ENCODE measurements around the gene RNF113B. TPM values are rescaled to one million over a fixed set of nuclear protein-coding genes. Genes with fewer than 3 reads are reported as not detected.

The RNF113B gene
- total RNA-seq, 2 donors from 2014 or later, result not detected

GRCh38 chr13:98192008-98192407 is 14.9 kb upstream of the RNF113B start:
- no peaks in the 10 kb centered on the region for H3K9me3 Mint-ChIP-seq
- H3K27me3 Mint-ChIP-seq, result peaks cover 5% of the 10 kb centered on the region
- H3K36me3 Mint-ChIP-seq (ENCODE audit: low read depth), result no peaks in the 10 kb centered on the region
- no peaks in the 10 kb centered on the region for H3K4me1 Mint-ChIP-seq
- H3K4me3 Mint-ChIP-seq, result no peak overlapping the region
- no peak for ATAC-seq (replicated peaks)
- H3K27ac Mint-ChIP-seq, result no peak overlapping the region

GRCh38 chr13:98190889-98191444 is 13.9 kb upstream of the RNF113B start:
- Mint-ChIP-seq H3K27ac (no peak overlapping the region), H3K4me3 (no peak overlapping the region), H3K36me3 (ENCODE audit: low read depth) (no peaks in the 10 kb centered on the region), H3K27me3 (peaks cover 10% of the 10 kb centered on the region), H3K9me3 (no peaks in the 10 kb centered on the region), H3K4me1 (no peaks in the 10 kb centered on the region)
- no peak for ATAC-seq (replicated peaks)

GRCh38 chr13:98189841-98190505 is 12.9 kb upstream of the RNF113B start:
- ATAC-seq (replicated peaks), result no peak
- H3K27ac Mint-ChIP-seq, result no peak overlapping the region
- H3K4me3 Mint-ChIP-seq, result no peak overlapping the region
- peaks cover 10% of the 10 kb centered on the region for H3K27me3 Mint-ChIP-seq
- no peaks in the 10 kb centered on the region for H3K36me3 Mint-ChIP-seq (ENCODE audit: low read depth)
- no peaks in the 10 kb centered on the region for H3K9me3 Mint-ChIP-seq
- H3K4me1 Mint-ChIP-seq, result no peaks in the 10 kb centered on the region

- H3K4me3 Mint-ChIP-seq, result no peak overlapping the region
- H3K36me3 Mint-ChIP-seq (ENCODE audit: low read depth), result no peaks in the 10 kb centered on the region
- peaks cover 10% of the 10 kb centered on the region for H3K27me3 Mint-ChIP-seq
- ATAC-seq (replicated peaks), result no peak
- H3K4me1 Mint-ChIP-seq, result no peaks in the 10 kb centered on the region
- H3K9me3 Mint-ChIP-seq, result no peaks in the 10 kb centered on the region
- no peak overlapping the region for H3K27ac Mint-ChIP-seq
Measured at GRCh38 chr13:98188544-98189166, 11.6 kb upstream of the RNF113B start.

- H3K9me3 Mint-ChIP-seq, result no peaks in the 10 kb centered on the region
- no peak for ATAC-seq (replicated peaks)
- no peak overlapping the region for H3K4me3 Mint-ChIP-seq
- H3K4me1 Mint-ChIP-seq, result no peaks in the 10 kb centered on the region
- H3K27me3 Mint-ChIP-seq, result peaks cover 10% of the 10 kb centered on the region
- H3K27ac Mint-ChIP-seq, result no peak overlapping the region
- no peaks in the 10 kb centered on the region for H3K36me3 Mint-ChIP-seq (ENCODE audit: low read depth)
Measured at GRCh38 chr13:98187965-98188261, 10.8 kb upstream of the RNF113B start.

GRCh38 chr13:98187155-98187964 is 10.3 kb upstream of the RNF113B start:
- H3K9me3 Mint-ChIP-seq, result no peaks in the 10 kb centered on the region
- H3K27me3 Mint-ChIP-seq, result peaks cover 10% of the 10 kb centered on the region
- no peak overlapping the region for H3K4me3 Mint-ChIP-seq
- no peak for ATAC-seq (replicated peaks)
- no peaks in the 10 kb centered on the region for H3K4me1 Mint-ChIP-seq
- H3K36me3 Mint-ChIP-seq (ENCODE audit: low read depth), result no peaks in the 10 kb centered on the region
- H3K27ac Mint-ChIP-seq, result no peak overlapping the region

- Mint-ChIP-seq H3K36me3 (ENCODE audit: low read depth) (no peaks in the 10 kb centered on the region), H3K27me3 (peaks cover 10% of the 10 kb centered on the region), H3K4me1 (no peaks in the 10 kb centered on the region)
Measured at GRCh38 chr13:98184792-98185191, 7.7 kb upstream of the RNF113B start.

GRCh38 chr13:98182589-98182988 is 5.5 kb upstream of the RNF113B start:
- H3K36me3 Mint-ChIP-seq (ENCODE audit: low read depth), result no peaks in the 10 kb centered on the region
- H3K4me1 Mint-ChIP-seq, result no peaks in the 10 kb centered on the region
- H3K27me3 Mint-ChIP-seq, result peaks cover 10% of the 10 kb centered on the region
- H3K9me3 Mint-ChIP-seq, result no peaks in the 10 kb centered on the region
- no peak for ATAC-seq (replicated peaks)
- H3K4me3 Mint-ChIP-seq, result no peak overlapping the region
- H3K27ac Mint-ChIP-seq, result no peak overlapping the region

More at GRCh38 chr13:98184792-98185191, 7.7 kb upstream of the RNF113B start:
- ATAC-seq (replicated peaks), result no peak
- Mint-ChIP-seq H3K4me3 (no peak overlapping the region), H3K27ac (no peak overlapping the region), H3K9me3 (no peaks in the 10 kb centered on the region)

- Mint-ChIP-seq H3K4me3 (no peak overlapping the region), H3K27me3 (peaks cover 6% of the 10 kb centered on the region)
- no peak for ATAC-seq (replicated peaks)
Measured at GRCh38 chr13:98182153-98182552, 5.1 kb upstream of the RNF113B start.

GRCh38 chr13:98181111-98181815 is 4.2 kb upstream of the RNF113B start:
- no peaks in the 10 kb centered on the region for H3K4me1 Mint-ChIP-seq
- H3K27me3 Mint-ChIP-seq, result peaks cover 2% of the 10 kb centered on the region
- H3K27ac Mint-ChIP-seq, result no peak overlapping the region
- no peaks in the 10 kb centered on the region for H3K36me3 Mint-ChIP-seq (ENCODE audit: low read depth)
- no peak for ATAC-seq (replicated peaks)
- no peak overlapping the region for H3K4me3 Mint-ChIP-seq
- H3K9me3 Mint-ChIP-seq, result no peaks in the 10 kb centered on the region

More at GRCh38 chr13:98182153-98182552, 5.1 kb upstream of the RNF113B start:
- no peaks in the 10 kb centered on the region for H3K4me1 Mint-ChIP-seq
- H3K9me3 Mint-ChIP-seq, result no peaks in the 10 kb centered on the region
- no peaks in the 10 kb centered on the region for H3K36me3 Mint-ChIP-seq (ENCODE audit: low read depth)
- H3K27ac Mint-ChIP-seq, result no peak overlapping the region

GRCh38 chr13:98180092-98180491 is 3.0 kb upstream of the RNF113B start:
- no peaks in the 10 kb centered on the region for H3K4me1 Mint-ChIP-seq
- no peaks in the 10 kb centered on the region for H3K27me3 Mint-ChIP-seq
- H3K36me3 Mint-ChIP-seq (ENCODE audit: low read depth), result no peaks in the 10 kb centered on the region
- no peak overlapping the region for H3K4me3 Mint-ChIP-seq
- H3K27ac Mint-ChIP-seq, result no peak overlapping the region
- ATAC-seq (replicated peaks), result no peak
- no peaks in the 10 kb centered on the region for H3K9me3 Mint-ChIP-seq

GRCh38 chr13:98175823-98176222 is 1.2 kb downstream of the RNF113B start:
- H3K27me3 Mint-ChIP-seq, result peaks cover 24% of the 10 kb centered on the region
- no peaks in the 10 kb centered on the region for H3K4me1 Mint-ChIP-seq
- no peaks in the 10 kb centered on the region for H3K9me3 Mint-ChIP-seq
- ATAC-seq (replicated peaks), result no peak
- no peak overlapping the region for H3K27ac Mint-ChIP-seq
- H3K4me3 Mint-ChIP-seq, result no peak overlapping the region
- H3K36me3 Mint-ChIP-seq (ENCODE audit: low read depth), result no peaks in the 10 kb centered on the region

- no peaks in the 10 kb centered on the region for H3K9me3 Mint-ChIP-seq
- peaks cover 24% of the 10 kb centered on the region for H3K27me3 Mint-ChIP-seq
- H3K36me3 Mint-ChIP-seq (ENCODE audit: low read depth), result no peaks in the 10 kb centered on the region
- no peak overlapping the region for H3K4me3 Mint-ChIP-seq
- H3K4me1 Mint-ChIP-seq, result no peaks in the 10 kb centered on the region
- no peak overlapping the region for H3K27ac Mint-ChIP-seq
- ATAC-seq (replicated peaks), result no peak
Measured at GRCh38 chr13:98175043-98175442, 2.0 kb downstream of the RNF113B start.

GRCh38 chr13:98174307-98174706 is 2.8 kb downstream of the RNF113B start:
- no peaks in the 10 kb centered on the region for H3K4me1 Mint-ChIP-seq
- H3K4me3 Mint-ChIP-seq, result no peak overlapping the region
- peaks cover 24% of the 10 kb centered on the region for H3K27me3 Mint-ChIP-seq
- H3K36me3 Mint-ChIP-seq (ENCODE audit: low read depth), result no peaks in the 10 kb centered on the region
- ATAC-seq (replicated peaks), result no peak
- H3K9me3 Mint-ChIP-seq, result no peaks in the 10 kb centered on the region
- no peak overlapping the region for H3K27ac Mint-ChIP-seq
